VCaP (cell line): ENCODE results near the gene TTR.

Experiments used
- H3K27ac ChIP-seq: fragments of 450-650 bp; 2 replicates; pipeline ENCODE4 v1.5.1; 2017
- TF ChIP-seq, protein P1 (sequence below): fragments of 450-650 bp; conservative IDR thresholded peaks from 2 replicates; pipeline ENCODE4 v1.5.1; 2017; ENCODE audit warnings: mild to moderate bottlenecking, moderate library complexity

TTR gene

DNA sequence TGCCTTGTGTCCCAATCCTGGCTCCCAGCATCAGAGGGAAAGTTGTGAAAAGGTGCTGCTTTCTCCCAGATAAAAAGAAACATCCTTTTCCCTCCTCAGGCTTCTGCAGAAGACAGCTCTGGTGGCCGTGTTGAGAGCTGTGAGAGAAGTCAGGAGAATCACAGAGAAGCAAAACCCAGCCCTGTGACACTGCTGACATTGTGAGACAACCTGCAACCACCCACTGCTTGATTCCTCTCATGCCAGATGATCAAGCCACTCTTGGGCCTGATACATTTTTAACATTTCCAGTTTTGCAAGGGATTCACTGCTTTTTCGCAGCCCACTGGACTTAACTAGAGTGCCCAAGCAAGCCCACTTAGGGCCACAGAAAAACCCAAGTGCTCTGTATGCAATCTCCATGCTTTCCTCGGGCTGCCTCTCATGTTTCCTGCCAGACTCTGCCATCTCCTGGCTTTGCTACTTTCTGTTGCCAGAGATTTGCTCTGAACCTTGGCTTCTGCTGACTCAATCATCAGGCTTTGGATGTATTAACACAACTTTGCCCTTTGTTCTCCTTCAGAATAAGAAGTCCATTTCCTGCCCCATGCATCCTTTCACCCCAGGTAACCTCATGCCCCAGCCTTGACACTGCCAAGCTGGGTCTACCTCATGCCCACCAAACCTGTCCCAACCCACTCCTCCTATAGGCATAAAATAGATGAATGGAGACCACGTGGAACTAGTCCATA, 24.9 kb upstream of the TTR start:
- no peak overlapping the region for H3K27ac ChIP-seq
- TF ChIP-seq, protein P1, sequence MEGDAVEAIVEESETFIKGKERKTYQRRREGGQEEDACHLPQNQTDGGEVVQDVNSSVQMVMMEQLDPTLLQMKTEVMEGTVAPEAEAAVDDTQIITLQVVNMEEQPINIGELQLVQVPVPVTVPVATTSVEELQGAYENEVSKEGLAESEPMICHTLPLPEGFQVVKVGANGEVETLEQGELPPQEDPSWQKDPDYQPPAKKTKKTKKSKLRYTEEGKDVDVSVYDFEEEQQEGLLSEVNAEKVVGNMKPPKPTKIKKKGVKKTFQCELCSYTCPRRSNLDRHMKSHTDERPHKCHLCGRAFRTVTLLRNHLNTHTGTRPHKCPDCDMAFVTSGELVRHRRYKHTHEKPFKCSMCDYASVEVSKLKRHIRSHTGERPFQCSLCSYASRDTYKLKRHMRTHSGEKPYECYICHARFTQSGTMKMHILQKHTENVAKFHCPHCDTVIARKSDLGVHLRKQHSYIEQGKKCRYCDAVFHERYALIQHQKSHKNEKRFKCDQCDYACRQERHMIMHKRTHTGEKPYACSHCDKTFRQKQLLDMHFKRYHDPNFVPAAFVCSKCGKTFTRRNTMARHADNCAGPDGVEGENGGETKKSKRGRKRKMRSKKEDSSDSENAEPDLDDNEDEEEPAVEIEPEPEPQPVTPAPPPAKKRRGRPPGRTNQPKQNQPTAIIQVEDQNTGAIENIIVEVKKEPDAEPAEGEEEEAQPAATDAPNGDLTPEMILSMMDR = no peak

DNA sequence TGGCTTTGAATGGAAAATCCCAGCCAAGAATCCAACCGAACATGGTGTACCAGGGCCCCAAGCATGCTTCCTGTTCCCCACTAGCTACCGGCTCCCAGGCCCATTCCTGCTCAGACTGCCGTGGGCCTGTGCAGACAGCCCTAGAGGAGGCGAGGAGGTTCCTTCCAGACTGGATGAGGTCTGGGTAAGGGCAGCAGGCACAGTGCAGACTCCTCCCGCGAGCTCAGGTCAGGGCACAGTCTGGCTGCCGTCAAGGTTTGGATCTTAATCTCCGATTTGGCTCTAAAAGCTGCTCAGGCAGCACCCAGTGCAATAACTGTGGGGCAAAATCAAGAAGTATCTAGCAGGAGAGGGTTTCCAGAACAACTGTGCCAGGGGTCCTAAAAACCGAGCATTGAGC, 19.3 kb upstream of the TTR start:
- TF ChIP-seq, protein P1 = no peak

DNA sequence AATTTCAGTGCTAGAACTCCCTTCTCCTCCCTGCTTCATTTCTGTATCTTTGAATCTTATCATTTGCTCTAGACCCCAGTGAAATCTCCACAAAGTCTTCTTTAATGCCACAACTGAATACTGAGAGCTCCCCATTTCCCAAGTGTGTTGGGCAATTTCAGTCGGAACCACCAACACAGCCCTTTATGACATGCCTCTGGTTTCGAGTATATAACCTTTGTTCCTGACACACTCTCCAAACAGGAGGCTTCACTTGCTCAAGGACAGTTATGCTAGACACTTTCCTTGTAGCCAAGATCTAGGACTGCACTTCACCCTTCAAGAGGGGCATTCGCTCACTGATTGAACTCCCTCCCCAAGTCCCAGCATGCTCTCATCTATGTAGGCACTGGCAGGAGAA, 18.6 kb upstream of the TTR start:
- no peak overlapping the region for H3K27ac ChIP-seq
- TF ChIP-seq, protein P1 = no peak

More for the DNA sequence above, 19.3 kb upstream of the TTR start:
- no peak overlapping the region for H3K27ac ChIP-seq

DNA sequence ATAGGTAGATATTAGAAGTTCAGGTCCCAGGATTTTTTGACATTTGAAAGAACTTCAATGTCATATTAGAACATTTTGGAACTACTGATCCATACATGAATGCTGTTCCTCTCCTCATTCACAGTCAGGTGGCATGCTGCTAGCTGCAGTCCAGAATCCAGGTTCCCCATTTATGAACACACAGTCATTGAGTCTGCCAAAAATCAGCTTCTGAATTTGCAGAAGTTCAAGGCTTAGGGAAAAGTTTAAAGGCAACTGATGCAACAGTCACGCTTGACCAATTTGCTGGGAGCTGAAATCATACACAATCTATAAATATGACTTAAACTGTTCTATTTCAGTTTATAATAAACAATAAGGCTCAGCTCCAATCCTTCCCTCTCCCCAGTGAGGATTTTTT, 17.3 kb upstream of the TTR start:
- TF ChIP-seq, protein P1 = no peak

DNA sequence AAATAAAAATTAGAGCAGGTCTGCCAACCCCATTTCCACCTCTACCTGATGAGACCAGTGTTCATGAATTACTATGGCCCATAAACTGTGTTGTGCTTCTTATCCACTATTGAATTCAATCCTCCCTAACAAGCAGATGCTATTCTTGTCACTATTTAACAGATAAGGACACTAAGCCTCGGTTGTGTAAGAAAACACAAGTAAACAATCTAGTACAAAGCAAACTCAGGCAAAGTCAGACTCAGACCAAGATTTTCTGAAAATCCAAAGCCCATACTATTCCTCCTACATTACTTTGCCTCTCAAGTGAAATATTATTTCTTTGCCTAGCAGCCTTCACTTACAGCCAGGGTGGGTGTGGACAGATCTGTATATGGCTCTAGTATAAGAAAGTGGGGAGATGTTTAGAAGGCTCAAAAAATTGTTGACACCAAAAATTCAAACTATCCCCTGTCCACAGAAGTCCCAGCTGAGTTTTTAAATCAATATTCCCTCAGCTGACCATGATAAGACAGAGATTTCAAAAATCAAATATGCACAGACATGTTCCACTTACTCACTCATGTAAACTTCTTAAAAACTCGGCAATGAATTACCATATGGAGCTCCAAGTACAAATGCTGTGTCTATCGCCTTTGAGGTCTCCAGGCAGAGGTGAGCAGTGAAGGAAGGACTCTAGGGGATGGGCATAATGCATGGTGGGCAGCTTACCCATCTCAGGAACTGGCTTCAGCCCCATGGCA, 16.0 kb upstream of the TTR start:
- H3K27ac ChIP-seq = peak overlapping the region; percentile 49
- TF ChIP-seq, protein P1 = no peak

More for the DNA sequence above, 17.3 kb upstream of the TTR start:
- no peak overlapping the region for H3K27ac ChIP-seq

DNA sequence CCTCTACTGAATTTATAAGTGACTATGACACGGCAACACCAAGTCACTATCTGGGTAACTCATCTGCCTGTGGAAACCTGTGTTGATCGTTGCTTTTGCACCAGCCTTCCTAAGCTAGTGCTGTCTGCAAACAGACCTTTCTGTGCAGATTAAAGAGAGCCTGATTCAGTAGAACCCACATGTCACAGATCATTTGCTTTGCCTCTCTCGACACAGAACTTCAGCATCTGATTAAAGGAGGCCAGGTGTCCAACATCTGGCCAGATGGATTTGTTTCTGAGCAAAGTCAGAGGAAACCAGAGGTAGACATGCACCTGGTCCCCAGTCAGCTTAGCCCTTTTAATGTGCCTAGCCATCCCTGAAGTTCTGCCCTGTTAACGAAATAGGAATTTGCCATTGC, 15.0 kb upstream of the TTR start:
- TF ChIP-seq, protein P1 = no peak
- H3K27ac ChIP-seq = no peak overlapping the region

DNA sequence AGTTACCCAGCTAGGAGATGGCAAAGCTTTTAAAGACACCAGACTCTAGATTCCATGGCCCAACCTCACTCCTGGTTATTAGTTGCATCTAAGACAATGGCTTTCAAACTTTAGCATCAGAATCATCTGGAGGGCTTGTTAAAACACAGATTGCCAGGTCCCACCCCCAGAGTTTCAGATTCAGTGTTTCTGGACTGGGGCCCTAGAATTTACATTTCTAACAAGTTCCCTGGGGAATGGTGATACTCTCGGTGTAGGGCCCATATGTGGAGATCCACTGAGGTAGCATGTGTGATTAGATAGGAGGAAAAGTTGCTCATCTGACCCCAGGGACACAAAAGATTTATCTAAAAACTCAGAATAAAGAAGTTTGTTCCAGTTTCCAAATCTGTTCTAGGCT, 14.5 kb upstream of the TTR start:
- H3K27ac ChIP-seq = no peak overlapping the region
- TF ChIP-seq, protein P1 = no peak
